ENCODE results near the gene TSC2. TPM values are rescaled to one million over a fixed set of nuclear protein-coding genes. Genes with fewer than 3 reads are reported as not detected.

Gene TSC2
- total RNA-seq, 2 donors from 2014 or later = 42.4 to 43.2 TPM

- Histone ChIP-seq H3K4me1 (peaks cover 0 to 34% of the 10 kb centered on the region in 2 donors), H3K27ac (no peak overlapping the region), H3K36me3 (peaks cover 58% of the 10 kb centered on the region), H3K9me3 (no peaks in the 10 kb centered on the region), H3K27me3 (no peaks in the 10 kb centered on the region), H3K4me3 (no peak overlapping the region)
- no peak for TF ChIP-seq CTCF (IDR thresholded peaks at IDR 0.05)
- no peak for DNase-seq (ENCODE audit: low spot score)
These were observed 46.1 kb upstream of the TSC2 start for GRCh38 chr16:2001456-2002355.

GRCh38 chr16:2002406-2003230 lies 45.2 kb upstream of the TSC2 start:
- H3K4me3 ChIP-seq = no peak overlapping the region
- no peak overlapping the region for H3K27ac ChIP-seq
- H3K4me1 ChIP-seq = peaks cover 0 to 43% of the 10 kb centered on the region in 2 donors
- no peak for DNase-seq (ENCODE audit: low spot score)
- TF ChIP-seq CTCF (IDR thresholded peaks at IDR 0.05) = no peak
- peaks cover 54% of the 10 kb centered on the region for H3K36me3 ChIP-seq
- H3K27me3 ChIP-seq = no peaks in the 10 kb centered on the region
- no peaks in the 10 kb centered on the region for H3K9me3 ChIP-seq

DNA sequence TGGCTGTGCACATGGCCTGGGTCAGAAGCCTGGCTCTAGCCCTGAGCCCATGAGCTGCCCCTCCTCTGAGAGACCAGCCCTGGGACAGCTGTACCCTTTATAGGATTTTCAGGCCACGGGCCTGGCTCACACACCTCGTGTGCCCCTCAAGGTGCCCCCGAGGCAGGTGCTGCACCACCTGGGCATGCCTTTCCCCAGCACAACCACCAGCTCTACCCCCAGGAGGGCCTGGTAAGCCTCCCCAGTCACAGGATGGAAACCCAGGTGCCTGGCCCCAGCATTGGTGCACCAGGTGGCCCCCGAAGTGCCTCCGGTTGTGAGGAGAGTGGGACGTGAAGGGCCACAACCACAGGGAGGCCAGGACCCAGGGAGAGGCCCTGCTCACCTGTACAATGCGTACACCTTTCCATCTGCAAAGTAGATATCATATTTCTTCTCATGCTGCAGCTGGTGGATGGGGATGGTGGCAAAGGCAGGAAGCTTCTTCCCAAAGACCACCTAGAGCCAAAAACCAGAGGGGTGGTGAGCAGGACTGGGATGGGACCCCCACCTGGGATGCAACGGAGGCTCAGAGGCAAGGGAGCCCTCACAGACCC lies 44.5 kb upstream of the TSC2 start:
- Histone ChIP-seq H3K36me3 (peaks cover 48% of the 10 kb centered on the region), H3K4me3 (no peak overlapping the region), H3K9me3 (no peaks in the 10 kb centered on the region), H3K27me3 (no peaks in the 10 kb centered on the region), H3K4me1 (peaks cover 0 to 50% of the 10 kb centered on the region in 2 donors), H3K27ac (peak overlapping the region in 1 of 2 donors; percentile 26)
- no peak for DNase-seq (ENCODE audit: low spot score)
- no peak for TF ChIP-seq CTCF (IDR thresholded peaks at IDR 0.05)

GRCh38 chr16:2003827-2004641 lies 43.8 kb upstream of the TSC2 start:
- peak; percentile 87 for DNase-seq (ENCODE audit: low spot score)
- Histone ChIP-seq H3K27me3 (no peaks in the 10 kb centered on the region), H3K9me3 (no peaks in the 10 kb centered on the region), H3K4me1 (peaks cover 0 to 57% of the 10 kb centered on the region in 2 donors), H3K27ac (peak overlapping the region in 1 of 2 donors; percentile 26), H3K4me3 (peak overlapping the region in 1 of 2 donors; percentile 14), H3K36me3 (peaks cover 41% of the 10 kb centered on the region)
- TF ChIP-seq CTCF (IDR thresholded peaks at IDR 0.05) = peak; percentile 74 to 98

Data from right atrium auricular region (tissue), 2 donors.